ENCODE results near the gene KLLN. TPM values are rescaled to one million over a fixed set of nuclear protein-coding genes. Genes with fewer than 3 reads are reported as not detected.
"Not testable (repeated sequence)": the region's sequence is repeated elsewhere in the genome, so short reads cannot be mapped to it uniquely, and the experiment has no call there.

The KLLN gene
- total RNA-seq, 1 experiment from 2014 or later, result 1.4 TPM

GRCh38 chr10:87869773-87870551 is 6.6 kb upstream of the KLLN start:
- TF ChIP-seq POLR2AphosphoS5 (IDR thresholded peaks at IDR 0.05; ENCODE audit: low read depth, low read length), result no peak
- CTCF ChIA-PET, result interaction anchor here (1.2 kb wide), 1 partner anchor 244 kb away, joined by 4 read pairs; no protein-coding TSS in a partner anchor
- 0 out of 4 replicates have a peak, but pooled peaks cover 0 to 6% of the 10 kb centered on the region in 2 experiments for H3K36me3 ChIP-seq (ENCODE audit: control insufficient read depth in 1 of 2, insufficient read depth in 2 of 2, low read length in 2 of 2)
- no peaks in the 10 kb centered on the region for H3K9me2 ChIP-seq (ENCODE audit: insufficient read depth)
- no peak overlapping the region for H3K4me2 ChIP-seq (ENCODE audit: low read length)
- H3K79me2 ChIP-seq (ENCODE audit: insufficient read depth, low read length), result peaks cover 99% of the 10 kb centered on the region
- H3K9me3 ChIP-seq (ENCODE audit: control insufficient read depth in 1 of 2, insufficient read depth in 1 of 2, low read depth in 1 of 2, low read length in 2 of 2), result no peaks in the 10 kb centered on the region
- H3K4me1 ChIP-seq (ENCODE audit: control insufficient read depth in 1 of 2, insufficient read depth in 2 of 2, low read length in 2 of 2), result peaks cover 8 to 14% of the 10 kb centered on the region in 2 experiments; a peak in 3 of 4 replicates
- intact Hi-C loops (cut with micrococcal nuclease), result no loop called here
- RAD21 ChIA-PET (ENCODE audit: low non-redundant PET in 1 of 2, low total read pairs in 2 of 2, uncharacterized antibody in 2 of 2, unreplicated experiment in 2 of 2), result no interaction called here
- POLR2A ChIA-PET, result interaction anchor here (0.7 to 0.9 kb wide), 2 partner anchors 15 to 1197 kb away, joined by 4 read pairs; no protein-coding TSS in a partner anchor
- H4K20me1 ChIP-seq (ENCODE audit: insufficient read depth), result peaks cover 7% of the 10 kb centered on the region; the same call in 1 of the 2 replicates
- H3K27me3 ChIP-seq (ENCODE audit: insufficient read depth, low read length), result no peaks in the 10 kb centered on the region
- DNase-seq (ENCODE audit: low read depth, low spot score) (no peak), ATAC-seq (no peak)
- H3K4me3 ChIP-seq (replicated peaks in 1 of 2; ENCODE audit: low read depth in 1 of 2, low read length in 2 of 2), result no peak overlapping the region
- no TSS peak for BruUV-seq (replicated peaks)
- H3K9ac ChIP-seq (ENCODE audit: low read length), result no peak overlapping the region
- H2AFZ ChIP-seq (ENCODE audit: low read depth, low read length, poor library complexity, severe bottlenecking), result no peak overlapping the region
- H3K27ac ChIP-seq (ENCODE audit: low read depth, low read length), result no peak overlapping the region

- H3K4me2 ChIP-seq (ENCODE audit: low read length); H3K27me3 ChIP-seq (ENCODE audit: insufficient read depth, low read length); intact Hi-C loops (cut with micrococcal nuclease); ATAC-seq; H3K4me3 ChIP-seq (replicated peaks in 1 of 2; ENCODE audit: low read depth in 1 of 2, low read length in 2 of 2); DNase-seq (ENCODE audit: low read depth, low spot score); H3K9me3 ChIP-seq (ENCODE audit: control insufficient read depth in 1 of 2, insufficient read depth in 1 of 2, low read depth in 1 of 2, low read length in 2 of 2); RAD21 ChIA-PET (ENCODE audit: low non-redundant PET in 1 of 2, low total read pairs in 2 of 2, uncharacterized antibody in 2 of 2, unreplicated experiment in 2 of 2); H3K9me2 ChIP-seq (ENCODE audit: insufficient read depth); H3K36me3 ChIP-seq (ENCODE audit: control insufficient read depth in 1 of 2, insufficient read depth in 2 of 2, low read length in 2 of 2); BruUV-seq (replicated peaks); H3K27ac ChIP-seq (ENCODE audit: low read depth, low read length); H2AFZ ChIP-seq (ENCODE audit: low read depth, low read length, poor library complexity, severe bottlenecking); H3K9ac ChIP-seq (ENCODE audit: low read length): not testable (repeated sequence)
- Histone ChIP-seq H3K79me2 (ENCODE audit: insufficient read depth, low read length) (peaks cover 99% of the 10 kb centered on the region), H3K4me1 (ENCODE audit: control insufficient read depth in 1 of 2, insufficient read depth in 2 of 2, low read length in 2 of 2) (peaks cover 10 to 19% of the 10 kb centered on the region in 2 experiments; a peak in 3 of 4 replicates), H4K20me1 (ENCODE audit: insufficient read depth) (peaks cover 10% of the 10 kb centered on the region; the same call in 1 of the 2 replicates)
- CTCF ChIA-PET, result interaction anchor here (1.2 kb wide), 1 partner anchor 245 kb away, joined by 4 read pairs; no protein-coding TSS in a partner anchor
- POLR2A ChIA-PET, result interaction anchor here (0.7 kb wide), 1 partner anchor 1198 kb away, joined by 4 read pairs; no protein-coding TSS in a partner anchor
Measured at GRCh38 chr10:87869139-87869538, 5.8 kb upstream of the KLLN start.

Measured in HCT116 (cell line).